Tibial nerve (tissue), 3 donors: ENCODE data around the gene VWA2.

Experiments
- CTCF ChIP-seq, 5 experiments: fragments of 200-600 bp in 3 of 5; fragments of 450-650 bp in 2 of 5; sonication (generic) in 3 of 5; IDR thresholded peaks; one replicate each; pipeline ENCODE4 v1.5.1; 2016 to 2019; ENCODE audit warnings: antibody characterized with exemption in 5 of 5, mild to moderate bottlenecking in 3 of 5, moderate library complexity in 2 of 5
- POLR2A ChIP-seq, 2 donors: fragments of 450-650 bp; IDR thresholded peaks; one replicate each; pipeline ENCODE4 v1.6.1; 2017; ENCODE audit warnings: antibody characterized with exemption in 2 of 2, mild to moderate bottlenecking in 2 of 2, moderate library complexity in 2 of 2

GRCh38 chr10:114301951-114302710, 63.1 kb downstream of the VWA2 start:
- TF ChIP-seq CTCF (IDR thresholded peaks at IDR 0.05), result no peak
- TF ChIP-seq POLR2A (IDR thresholded peaks at IDR 0.05), result no peak
